ENCODE measurements around the gene MINDY4. TPM values are rescaled to one million over a fixed set of nuclear protein-coding genes. Genes with fewer than 3 reads are reported as not detected.

Gene MINDY4
- total and polyA plus RNA-seq, 2 donors (not counting 1 experiment from before 2014, with no cell fraction given) = 6.1 to 6.3 TPM

GRCh38 chr7:30779574-30779973 lies 8.4 kb downstream of the MINDY4 start:
- Histone ChIP-seq H3K9ac (ENCODE audit: insufficient read depth, low read length) (no peak overlapping the region), H3K27me3 (ENCODE audit: control insufficient read depth, insufficient read depth, low read length) (no peaks in the 10 kb centered on the region), H3K4me1 (ENCODE audit: control insufficient read depth, extremely low read depth, insufficient read depth, low read length) (peaks cover 3% of the 10 kb centered on the region), H2AFZ (ENCODE audit: low read length) (no peak overlapping the region), H3K4me2 (ENCODE audit: extremely low read depth, insufficient read depth, low read length) (no peak overlapping the region), H3K36me3 (ENCODE audit: control insufficient read depth, insufficient read depth, low read length) (peaks cover 5% of the 10 kb centered on the region), H3K9me3 (ENCODE audit: control insufficient read depth, insufficient read depth, low read depth, low read length) (no peaks in the 10 kb centered on the region), H3K79me2 (ENCODE audit: control insufficient read depth, insufficient read depth, low read length) (no peaks in the 10 kb centered on the region), H3K4me3 (replicated peaks in 1 of 4; ENCODE audit: control extremely low read depth in 1 of 4, insufficient read depth in 1 of 4, low read depth in 3 of 4, low read length in 4 of 4) (no peak overlapping the region), H3K27ac (ENCODE audit: insufficient read depth, low read length) (no peak overlapping the region), H4K20me1 (ENCODE audit: control insufficient read depth, extremely low read depth, insufficient read depth, low read length) (no peaks in the 10 kb centered on the region)
- no peak for DNase-seq (ENCODE audit: low read depth in 2 of 2)
- no peak for TF ChIP-seq EZH2 (IDR thresholded peaks at IDR 0.05; ENCODE audit: low read length, missing control alignments)
- TF ChIP-seq, protein P1, sequence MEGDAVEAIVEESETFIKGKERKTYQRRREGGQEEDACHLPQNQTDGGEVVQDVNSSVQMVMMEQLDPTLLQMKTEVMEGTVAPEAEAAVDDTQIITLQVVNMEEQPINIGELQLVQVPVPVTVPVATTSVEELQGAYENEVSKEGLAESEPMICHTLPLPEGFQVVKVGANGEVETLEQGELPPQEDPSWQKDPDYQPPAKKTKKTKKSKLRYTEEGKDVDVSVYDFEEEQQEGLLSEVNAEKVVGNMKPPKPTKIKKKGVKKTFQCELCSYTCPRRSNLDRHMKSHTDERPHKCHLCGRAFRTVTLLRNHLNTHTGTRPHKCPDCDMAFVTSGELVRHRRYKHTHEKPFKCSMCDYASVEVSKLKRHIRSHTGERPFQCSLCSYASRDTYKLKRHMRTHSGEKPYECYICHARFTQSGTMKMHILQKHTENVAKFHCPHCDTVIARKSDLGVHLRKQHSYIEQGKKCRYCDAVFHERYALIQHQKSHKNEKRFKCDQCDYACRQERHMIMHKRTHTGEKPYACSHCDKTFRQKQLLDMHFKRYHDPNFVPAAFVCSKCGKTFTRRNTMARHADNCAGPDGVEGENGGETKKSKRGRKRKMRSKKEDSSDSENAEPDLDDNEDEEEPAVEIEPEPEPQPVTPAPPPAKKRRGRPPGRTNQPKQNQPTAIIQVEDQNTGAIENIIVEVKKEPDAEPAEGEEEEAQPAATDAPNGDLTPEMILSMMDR (conservative IDR thresholded peaks at IDR 0.05 in 1 of 2, IDR thresholded peaks at IDR 0.05 in 1 of 2; ENCODE audit: low read depth in 1 of 2, low read length in 2 of 2) = no peak

GRCh38 chr7:30780941-30781340 lies 9.7 kb downstream of the MINDY4 start:
- no peak overlapping the region for H3K27ac ChIP-seq (ENCODE audit: insufficient read depth, low read length)
- no peaks in the 10 kb centered on the region for H3K79me2 ChIP-seq (ENCODE audit: control insufficient read depth, insufficient read depth, low read length)
- no peaks in the 10 kb centered on the region for H4K20me1 ChIP-seq (ENCODE audit: control insufficient read depth, extremely low read depth, insufficient read depth, low read length)
- H3K9me3 ChIP-seq (ENCODE audit: control insufficient read depth, insufficient read depth, low read depth, low read length) = no peaks in the 10 kb centered on the region
- no peak overlapping the region for H3K4me2 ChIP-seq (ENCODE audit: extremely low read depth, insufficient read depth, low read length)
- H3K4me1 ChIP-seq (ENCODE audit: control insufficient read depth, extremely low read depth, insufficient read depth, low read length) = peaks cover 3% of the 10 kb centered on the region
- H3K36me3 ChIP-seq (ENCODE audit: control insufficient read depth, insufficient read depth, low read length) = peaks cover 6% of the 10 kb centered on the region
- no peak overlapping the region for H3K4me3 ChIP-seq (replicated peaks in 1 of 4; ENCODE audit: control extremely low read depth in 1 of 4, insufficient read depth in 1 of 4, low read depth in 3 of 4, low read length in 4 of 4)
- no peak overlapping the region for H3K9ac ChIP-seq (ENCODE audit: insufficient read depth, low read length)
- TF ChIP-seq, protein P1 (conservative IDR thresholded peaks at IDR 0.05 in 1 of 2, IDR thresholded peaks at IDR 0.05 in 1 of 2; ENCODE audit: low read depth in 1 of 2, low read length in 2 of 2) = no peak
- no peak for TF ChIP-seq EZH2 (IDR thresholded peaks at IDR 0.05; ENCODE audit: low read length, missing control alignments)
- DNase-seq (ENCODE audit: low read depth in 2 of 2) = no peak
- no peaks in the 10 kb centered on the region for H3K27me3 ChIP-seq (ENCODE audit: control insufficient read depth, insufficient read depth, low read length)
- no peak overlapping the region for H2AFZ ChIP-seq (ENCODE audit: low read length)

DNA sequence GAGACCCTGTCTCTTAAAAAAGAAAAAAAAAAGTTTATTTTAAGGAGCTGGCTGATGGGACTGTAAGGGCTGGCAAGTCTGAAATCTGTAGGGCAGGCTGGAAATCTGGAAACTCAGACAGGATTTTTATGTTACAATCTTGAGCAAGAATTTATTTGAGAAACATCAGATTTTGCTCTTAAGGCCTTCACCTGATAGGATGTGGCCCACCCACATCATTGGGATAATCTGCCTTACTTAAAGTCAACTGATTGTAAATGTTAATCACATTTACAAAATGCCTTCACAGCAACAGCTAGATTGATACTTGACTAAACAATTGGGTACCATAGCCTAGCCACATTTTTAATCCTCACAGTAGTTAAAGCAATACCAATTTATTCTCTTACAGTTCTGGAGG lies 11.5 kb downstream of the MINDY4 start:
- Histone ChIP-seq H3K9ac (ENCODE audit: insufficient read depth, low read length) (no peak overlapping the region), H3K79me2 (ENCODE audit: control insufficient read depth, insufficient read depth, low read length) (no peaks in the 10 kb centered on the region), H3K4me3 (replicated peaks in 1 of 4; ENCODE audit: control extremely low read depth in 1 of 4, insufficient read depth in 1 of 4, low read depth in 3 of 4, low read length in 4 of 4) (no peak overlapping the region), H3K4me2 (ENCODE audit: extremely low read depth, insufficient read depth, low read length) (no peak overlapping the region), H2AFZ (ENCODE audit: low read length) (no peak overlapping the region), H3K27me3 (ENCODE audit: control insufficient read depth, insufficient read depth, low read length) (no peaks in the 10 kb centered on the region), H4K20me1 (ENCODE audit: control insufficient read depth, extremely low read depth, insufficient read depth, low read length) (no peaks in the 10 kb centered on the region), H3K27ac (ENCODE audit: insufficient read depth, low read length) (no peak overlapping the region), H3K4me1 (ENCODE audit: control insufficient read depth, extremely low read depth, insufficient read depth, low read length) (peaks cover 3% of the 10 kb centered on the region), H3K9me3 (ENCODE audit: control insufficient read depth, insufficient read depth, low read depth, low read length) (no peaks in the 10 kb centered on the region), H3K36me3 (ENCODE audit: control insufficient read depth, insufficient read depth, low read length) (peaks cover 7% of the 10 kb centered on the region)
- DNase-seq (ENCODE audit: low read depth in 2 of 2) = no peak
- TF ChIP-seq EZH2 (IDR thresholded peaks at IDR 0.05; ENCODE audit: low read length, missing control alignments) = no peak
- TF ChIP-seq, protein P1 (conservative IDR thresholded peaks at IDR 0.05 in 1 of 2, IDR thresholded peaks at IDR 0.05 in 1 of 2; ENCODE audit: low read depth in 1 of 2, low read length in 2 of 2) = no peak
